Activated CD8-positive, alpha-beta memory T cell treated with anti-CD3 and anti-CD28 coated beads for 48 hours (primary cell): ENCODE data around the gene HMHB1.

Experiments used
- DNase-seq, 3 experiments: peaks; one replicate each; pipeline ENCODE4 v3.0.0-alpha.2; 2020; ENCODE audit warnings: low read depth in 2 of 3, low spot score in 2 of 3

HMHB1 gene

DNA sequence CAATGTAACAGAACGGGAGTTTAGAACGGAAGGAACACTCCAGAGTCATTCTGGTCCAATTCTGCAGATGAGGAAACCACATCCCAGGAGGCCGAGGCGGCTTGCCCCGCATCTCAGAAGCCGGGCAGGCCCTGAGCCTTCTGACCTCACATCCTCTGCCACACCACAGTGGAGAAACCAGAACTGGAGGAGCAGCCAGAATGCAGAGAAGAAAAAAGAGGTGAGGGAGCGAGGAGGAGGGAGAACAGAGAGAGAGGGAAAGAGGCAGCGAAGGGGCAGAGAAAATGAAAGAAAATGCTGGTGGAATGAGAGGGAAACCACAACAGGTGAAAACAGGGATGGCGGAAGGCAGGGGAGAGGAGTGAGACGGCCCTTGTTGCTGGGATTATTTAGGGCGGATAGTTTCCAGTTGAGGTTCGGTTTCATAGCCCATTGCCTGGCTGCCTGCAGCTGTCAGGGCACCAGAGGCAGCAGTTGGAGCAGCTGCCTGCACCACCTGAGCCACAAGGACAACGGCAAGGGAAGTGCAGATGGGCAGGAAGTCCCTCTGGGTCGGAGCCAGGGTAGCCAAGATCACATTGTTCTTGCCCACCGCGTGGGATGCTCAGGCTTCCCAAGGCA, at the start of gene HMHB1:
TSS of gene HMHB1 (plus strand) at position 77 of the 621 bp plus-strand sequence.
- no peak for DNase-seq

DNA sequence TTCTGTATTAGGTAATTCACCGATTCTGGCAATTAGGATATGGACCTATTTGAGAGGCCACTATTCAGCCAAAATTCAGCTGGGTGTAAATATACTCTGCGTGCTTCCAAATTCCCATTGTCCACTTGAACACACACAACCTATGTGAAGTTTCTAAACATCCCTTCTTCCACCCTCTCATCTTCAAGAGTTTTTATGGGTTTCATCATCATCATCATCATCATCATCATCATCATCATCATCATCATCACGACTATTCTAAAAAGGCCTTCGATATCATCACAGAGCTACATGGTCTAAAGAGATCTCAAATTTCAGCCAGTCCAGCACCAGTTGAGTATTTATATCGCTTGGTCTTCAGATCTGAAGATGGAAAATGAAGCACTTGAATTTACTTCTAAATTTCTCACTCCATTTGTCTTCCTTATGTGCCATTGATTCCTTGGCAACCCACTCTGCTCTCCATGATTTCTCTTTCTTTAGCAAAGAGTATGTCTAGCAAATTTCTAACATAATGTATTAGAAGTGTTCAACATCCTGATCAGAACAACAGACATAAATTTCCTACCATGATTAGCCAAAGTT, 49.2 kb upstream of the HMHB1 start:
- DNase-seq: no peak

DNA sequence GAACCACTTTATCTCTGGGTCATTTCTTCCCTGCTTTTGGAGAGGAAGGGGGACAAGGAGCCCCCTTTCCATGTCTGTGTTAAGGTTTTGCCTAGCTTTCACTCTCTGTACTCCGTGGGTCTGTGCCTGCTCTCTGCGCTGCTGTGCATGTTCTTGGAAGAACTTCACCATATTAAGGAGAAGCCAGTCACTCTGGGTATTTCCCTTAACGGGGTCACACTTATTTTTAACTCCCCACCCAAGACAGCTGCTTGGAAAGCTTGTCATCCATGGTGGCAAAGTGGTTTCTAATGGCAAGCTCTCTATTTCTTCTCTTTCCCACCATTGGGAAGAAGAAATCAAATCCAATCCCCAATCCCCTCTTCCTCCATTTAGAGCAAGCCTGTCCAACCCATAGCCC, 44.8 kb upstream of the HMHB1 start:
- DNase-seq: no peak

DNA sequence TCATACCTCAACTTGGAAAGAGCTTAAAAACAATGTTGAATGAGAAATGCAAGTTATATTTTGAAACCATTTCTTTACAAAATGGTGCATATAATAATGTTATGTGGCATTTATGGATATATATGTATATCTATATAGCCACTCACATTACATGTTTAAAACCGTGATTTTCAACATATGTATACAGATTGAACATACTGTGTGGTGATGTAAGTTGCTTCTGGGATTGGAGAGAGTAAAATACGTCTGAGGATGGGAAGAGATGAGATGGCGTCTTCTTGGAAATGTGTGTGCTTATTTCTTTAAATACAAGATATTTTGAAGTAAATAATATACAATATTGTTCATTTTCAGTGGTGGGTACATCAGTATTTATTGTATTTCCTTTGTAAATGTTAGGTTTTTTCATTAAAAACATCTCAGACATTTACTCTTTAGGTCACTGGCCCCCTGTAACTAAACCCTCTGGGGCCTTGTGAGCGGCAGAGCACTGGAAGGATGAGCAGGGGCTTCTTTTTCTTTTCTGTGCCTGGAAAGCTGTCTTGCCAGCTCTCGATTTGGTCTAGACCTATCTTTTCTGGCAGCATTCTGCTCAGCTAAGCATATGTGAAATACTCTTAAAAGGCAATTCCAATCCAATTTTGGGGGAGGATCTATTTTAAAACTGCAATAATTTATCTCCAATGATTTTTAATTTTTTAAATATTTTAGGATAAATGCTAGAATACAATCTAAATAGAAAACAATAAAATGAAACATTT, 42.8 kb upstream of the HMHB1 start:
- no peak for DNase-seq

DNA sequence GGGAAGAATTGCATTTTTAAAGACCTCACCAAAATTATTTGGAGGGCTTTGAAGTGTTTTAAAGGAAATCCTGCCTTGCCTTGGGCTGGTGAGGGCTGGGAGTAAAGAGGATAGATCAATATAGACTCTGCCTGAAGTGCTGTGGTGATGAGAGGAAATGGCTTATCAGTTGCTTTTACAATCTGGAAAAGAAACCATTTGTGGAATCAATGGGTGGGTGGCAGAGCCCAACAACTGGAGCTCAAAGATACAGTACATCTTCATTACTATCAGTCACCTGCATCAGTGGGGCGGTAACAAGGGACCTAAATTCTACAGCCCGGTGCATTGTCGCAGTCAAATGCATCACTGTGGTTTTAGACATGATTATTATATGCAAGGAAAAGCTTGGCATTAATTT, 41.5 kb upstream of the HMHB1 start:
- no peak for DNase-seq

DNA sequence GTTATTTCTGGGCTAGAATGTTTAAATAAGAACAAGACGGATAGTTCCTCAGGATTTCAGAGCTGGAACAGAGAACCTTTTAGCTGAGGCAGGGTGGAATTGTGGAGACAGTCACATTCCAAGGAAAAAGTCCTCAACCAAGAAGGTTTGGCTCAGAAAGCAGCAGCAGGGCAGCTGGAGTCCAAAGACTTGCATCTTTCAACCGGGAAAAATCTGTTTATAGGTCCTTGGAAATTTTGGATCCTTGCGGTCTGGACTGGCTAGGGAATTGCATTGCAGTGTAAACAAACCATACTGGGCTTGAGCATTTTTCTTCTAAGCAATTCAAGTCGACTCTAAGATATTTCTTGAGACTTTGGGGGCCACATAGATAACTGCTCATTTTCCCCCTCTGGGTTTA, 40.8 kb upstream of the HMHB1 start:
- no peak for DNase-seq

DNA sequence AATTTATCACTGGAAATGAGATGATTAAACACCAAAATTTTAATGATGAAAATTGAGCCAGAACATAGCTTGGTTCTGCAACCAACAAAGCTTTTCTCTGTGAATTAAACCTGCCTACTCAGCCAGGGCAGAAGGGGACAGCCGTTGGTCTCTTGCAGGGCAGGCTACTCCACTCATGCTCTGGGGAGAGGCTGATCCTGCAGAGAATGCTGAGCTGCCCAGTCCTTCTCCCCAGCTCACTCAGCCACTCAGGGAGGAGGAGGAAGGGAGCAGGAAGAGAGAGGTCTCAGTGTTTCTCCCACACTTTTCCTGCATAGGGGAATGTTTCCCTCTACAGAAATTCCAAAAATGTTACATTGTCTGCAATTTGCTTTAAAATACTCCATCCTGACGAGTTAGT, 40.4 kb upstream of the HMHB1 start:
- no peak for DNase-seq

DNA sequence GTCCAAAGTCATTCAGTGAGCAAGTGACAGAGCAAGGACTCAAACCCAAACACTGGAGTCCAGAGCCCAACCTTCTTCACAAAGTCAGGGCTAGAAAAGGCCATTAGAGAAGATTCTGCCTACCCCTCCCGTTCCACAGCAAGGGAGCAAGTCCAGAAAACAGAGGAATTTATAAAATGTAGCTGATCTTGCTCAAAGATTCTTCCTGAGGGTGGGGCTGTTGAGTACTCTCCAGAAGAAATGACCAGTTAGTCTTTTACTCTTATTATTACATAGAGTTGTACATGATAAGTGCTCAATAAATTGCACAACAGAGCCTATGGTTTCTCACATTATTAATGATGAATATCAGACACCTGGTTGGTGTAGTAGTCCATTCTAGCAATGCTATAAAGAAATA, 39.3 kb upstream of the HMHB1 start:
- no peak for DNase-seq

DNA sequence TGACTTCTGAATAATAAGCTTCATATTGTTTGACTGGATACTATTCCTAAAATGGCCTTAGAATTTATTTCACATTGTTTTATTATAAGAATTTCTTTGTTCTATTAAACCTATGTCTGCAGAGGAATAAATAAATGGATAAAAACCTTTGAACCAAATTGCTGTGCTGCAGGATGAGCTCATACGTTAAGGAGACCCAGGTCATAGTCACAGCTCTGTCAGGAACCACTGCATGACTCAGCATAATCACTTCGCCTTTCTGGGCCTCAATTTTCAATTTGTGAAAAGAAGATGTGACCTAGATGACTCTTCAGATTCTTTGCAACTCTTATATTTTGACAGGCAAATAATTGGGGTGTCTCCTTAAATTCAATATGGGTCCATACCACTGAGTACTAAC, 36.7 kb upstream of the HMHB1 start:
- no peak for DNase-seq

DNA sequence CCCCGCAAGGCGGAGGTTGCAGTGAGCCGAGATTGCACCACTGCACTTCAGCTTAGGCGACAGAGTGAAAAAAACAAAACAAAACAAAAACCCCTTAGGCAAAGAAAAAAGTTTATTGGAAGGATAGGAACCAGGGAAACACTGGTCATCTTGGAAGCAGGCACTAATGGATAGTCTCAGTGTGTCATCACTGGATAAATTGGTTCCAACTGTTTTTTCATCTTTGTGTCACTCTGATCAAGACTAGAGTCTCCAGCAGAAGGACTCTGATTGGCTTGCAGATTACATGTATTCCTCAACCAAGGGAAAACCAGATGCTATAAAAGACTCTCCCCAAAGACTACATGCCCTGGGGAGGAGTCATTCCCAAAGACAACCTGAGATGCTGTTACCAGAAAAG, 35.0 kb upstream of the HMHB1 start:
- DNase-seq: no peak

DNA sequence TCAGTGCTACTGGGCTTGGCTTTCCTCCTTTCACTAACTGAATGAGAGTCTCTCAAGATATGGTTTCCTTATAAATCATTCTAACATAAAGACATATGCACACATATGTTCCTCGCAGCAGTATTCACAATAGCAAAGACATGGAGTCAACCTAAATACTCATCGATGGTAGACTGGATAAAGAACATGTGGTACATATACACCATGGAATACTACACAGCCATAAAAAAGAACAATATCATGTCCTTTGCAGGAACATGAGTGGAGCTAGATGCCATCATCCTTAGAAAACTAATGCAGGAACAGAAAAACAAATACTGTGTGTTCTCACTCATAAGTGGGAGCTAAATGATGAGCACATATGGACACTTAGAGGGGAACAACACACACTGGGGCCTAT, 32.5 kb upstream of the HMHB1 start:
- no peak for DNase-seq

DNA sequence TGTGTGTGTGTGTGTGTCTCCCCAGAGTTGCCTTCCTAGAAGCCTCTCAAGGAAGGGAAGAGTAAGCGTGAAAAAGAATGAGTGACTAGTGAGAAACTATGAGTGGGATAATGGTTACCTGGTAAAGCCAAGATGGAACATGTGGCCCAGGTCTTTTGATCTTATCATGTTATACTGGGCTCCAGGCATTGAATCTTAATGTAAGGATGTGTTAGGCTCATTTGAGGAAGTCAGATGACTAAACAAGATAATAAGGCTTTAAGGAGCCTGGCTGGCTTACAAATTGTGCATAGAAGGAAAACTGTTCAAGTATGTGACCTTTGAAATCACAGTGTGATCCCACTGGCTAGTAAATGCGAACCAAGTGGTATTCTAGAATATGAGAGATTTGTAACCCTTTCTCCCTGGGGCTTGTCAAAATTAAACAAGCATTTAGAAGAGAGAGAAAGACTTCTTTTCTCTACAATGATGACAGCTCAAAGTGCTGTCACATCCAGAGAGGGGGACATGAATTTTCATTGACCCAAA, 29.9 kb upstream of the HMHB1 start:
- DNase-seq: no peak

DNA sequence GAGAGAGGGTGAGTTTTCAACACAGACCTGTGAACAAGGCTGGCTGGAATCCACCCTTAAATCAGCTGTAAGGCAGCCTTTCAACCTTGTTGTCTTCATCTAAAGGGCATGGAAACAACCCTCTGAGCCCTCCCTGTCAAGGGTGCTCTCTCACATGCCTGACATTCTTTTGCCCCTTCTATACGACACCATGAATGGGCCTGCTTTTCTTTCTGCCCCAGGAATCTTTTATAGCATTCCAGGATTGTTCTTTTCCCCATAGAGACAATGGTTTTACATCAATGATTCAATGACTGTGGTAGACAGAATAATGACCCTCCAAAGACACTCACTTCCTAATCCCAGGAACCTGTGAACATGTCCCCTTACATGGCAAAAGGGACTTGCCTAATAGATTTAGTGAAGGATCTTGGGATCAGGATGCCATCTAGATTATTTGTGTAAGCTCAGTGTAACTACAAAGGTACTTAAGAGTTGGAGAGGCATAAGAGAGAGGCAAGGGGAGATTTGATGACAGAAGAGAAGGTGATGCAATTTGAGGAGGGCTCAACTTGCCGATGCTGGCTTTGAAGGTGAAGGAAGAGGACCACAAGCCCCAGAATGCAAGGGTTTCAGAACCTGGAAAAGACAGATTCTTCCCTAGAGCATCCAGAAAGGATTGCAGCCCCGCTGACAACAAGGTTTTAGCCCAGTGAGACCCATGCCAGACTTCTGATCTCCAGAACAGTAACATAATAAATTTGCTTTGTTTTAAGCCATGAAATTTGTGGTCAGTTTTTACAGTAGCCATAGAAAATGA, 29.2 kb upstream of the HMHB1 start:
- DNase-seq: no peak

DNA sequence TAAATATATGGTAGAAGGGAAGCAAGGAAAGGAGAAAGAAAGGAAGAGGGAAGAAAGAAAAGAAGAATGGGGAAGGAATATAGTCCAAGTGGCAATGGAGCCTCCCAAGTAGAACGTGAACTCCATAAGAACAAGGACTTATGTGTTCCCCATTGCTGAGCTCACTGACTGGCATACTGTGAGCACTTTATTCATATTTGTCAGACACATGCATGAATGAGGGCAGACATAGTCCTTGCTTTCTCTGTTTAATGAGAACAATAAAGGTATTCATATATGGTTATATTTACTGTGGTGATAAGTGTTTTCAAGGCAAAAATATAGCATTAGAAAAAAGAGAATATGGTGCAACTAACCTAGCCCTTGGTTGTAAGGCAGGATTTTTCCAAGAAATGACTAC, 23.6 kb upstream of the HMHB1 start:
- no peak for DNase-seq

DNA sequence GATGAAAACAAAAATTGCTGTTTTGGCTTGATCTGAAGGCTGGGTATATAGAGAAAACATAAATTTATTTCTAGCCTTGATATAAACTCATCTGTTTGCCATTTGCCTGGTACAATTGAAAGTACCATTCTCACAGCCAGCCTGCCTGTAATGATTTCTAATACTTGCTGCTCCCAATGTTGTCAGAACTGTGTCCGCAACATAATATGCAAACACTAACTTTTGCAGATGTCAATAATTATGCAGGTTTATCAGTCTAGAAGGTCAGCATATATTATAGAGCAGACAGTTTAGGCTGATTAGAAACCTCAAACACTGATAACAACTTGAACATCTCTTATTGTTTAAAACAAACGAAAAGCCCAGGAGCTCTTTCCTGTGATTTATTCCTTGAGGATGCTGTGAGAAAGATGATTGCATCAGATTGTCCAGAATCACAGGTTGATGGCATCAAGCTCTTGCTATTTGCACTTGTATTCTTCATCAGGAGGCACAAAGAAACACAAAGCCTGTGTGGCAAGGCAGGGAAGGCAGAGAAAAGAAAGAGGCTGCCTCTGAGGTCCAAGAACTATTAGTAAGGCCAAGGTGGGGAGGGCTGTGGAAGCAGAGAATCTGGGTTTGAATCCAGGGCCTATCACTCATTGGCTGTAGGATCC, 21.4 kb upstream of the HMHB1 start:
- DNase-seq: no peak

DNA sequence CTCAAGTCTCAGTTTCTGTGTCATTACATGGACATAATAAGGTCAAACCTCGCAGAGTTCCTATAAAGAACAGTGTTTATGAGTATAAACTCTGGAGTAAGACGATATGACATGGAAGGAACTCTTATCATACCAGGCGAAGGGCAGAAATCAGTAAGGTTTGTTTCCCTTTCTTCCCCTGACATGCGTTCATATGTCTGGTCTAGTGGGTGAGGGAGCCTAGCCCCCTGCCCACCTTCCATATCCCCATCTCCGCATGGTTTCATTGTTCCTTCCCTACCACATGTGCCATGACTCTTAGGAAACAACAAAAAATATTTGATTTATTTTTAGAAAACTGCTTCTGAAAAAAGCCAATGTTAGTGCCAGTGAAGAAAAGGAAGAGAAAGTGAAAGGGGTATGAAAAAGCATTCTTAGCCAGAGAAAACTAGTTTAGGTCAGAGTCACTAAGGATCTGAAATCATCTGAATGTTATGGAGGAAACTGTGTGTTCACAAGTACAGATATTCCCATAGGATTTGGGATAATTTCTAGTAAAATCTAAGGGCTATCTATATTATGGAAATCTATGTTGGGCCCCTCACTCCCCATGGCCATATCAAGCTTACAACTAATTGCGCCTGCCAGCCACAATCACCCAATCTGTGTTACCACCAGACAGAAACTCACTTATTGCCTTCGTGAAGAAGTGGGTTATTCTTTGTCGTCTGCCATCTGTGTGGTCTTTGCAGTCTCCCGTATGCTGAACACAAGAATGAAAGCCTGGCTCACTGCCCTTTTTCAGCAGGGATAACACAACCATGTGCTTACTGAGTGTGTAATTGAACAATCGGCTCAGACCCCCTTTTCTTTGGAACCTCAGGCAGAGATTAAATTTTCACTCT, 19.9 kb upstream of the HMHB1 start:
- DNase-seq: no peak

DNA sequence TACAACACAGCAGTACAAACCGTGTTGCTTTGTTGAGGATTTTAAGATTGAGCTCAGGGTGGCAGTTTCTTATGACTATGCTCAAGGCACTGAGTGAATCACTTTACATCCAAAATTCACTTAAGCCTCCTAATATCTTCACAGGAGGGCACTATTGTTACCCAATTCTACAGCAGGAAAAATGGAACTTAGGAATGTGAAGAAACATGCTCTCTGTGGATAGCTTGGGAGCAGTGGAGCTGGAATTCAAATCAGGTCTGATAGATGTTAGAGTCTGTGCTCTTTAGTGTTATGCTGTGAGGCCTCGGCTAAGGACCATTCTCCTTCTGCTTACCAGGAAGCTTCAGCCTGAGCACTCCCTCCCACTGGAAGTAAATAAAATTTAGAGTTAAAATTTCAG, 18.7 kb upstream of the HMHB1 start:
- DNase-seq: no peak

DNA sequence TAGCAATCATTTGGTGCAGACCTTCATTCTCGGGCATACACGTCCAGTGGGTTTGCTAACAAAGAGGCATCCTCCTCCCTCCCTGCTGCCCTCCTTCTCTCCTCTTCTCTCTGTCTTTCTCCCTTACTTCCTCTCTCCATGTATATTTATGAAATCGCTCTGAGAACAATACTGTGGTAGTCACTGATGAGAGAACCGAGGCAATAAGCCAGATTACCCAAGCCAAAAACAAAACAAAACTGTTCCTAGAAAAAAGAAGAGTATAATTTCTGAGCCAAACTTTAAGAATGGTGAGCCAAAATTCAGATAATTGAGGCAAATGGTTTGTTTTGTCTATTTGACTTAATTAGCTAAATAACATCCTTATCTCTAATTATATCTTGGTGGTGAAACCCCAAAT, 15.8 kb upstream of the HMHB1 start:
- DNase-seq: no peak

DNA sequence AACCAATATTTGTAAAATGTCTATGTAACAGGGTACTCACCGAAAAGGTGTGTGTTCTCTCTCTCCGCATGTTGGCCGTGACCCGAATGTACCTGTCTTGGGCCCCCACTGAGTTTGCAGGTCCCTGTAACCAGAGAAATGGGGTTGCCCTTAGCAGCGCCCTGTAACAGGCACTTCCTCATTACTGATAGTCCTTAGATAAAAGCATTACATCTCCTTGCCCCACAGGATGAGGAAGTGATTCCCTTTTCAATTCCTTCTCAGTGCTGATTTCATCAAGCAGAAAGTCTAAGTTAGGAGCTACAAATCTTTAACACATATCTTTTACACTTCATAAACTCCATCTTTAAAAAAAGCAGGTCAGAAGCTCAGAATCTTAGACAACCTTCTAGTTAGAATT, 15.2 kb upstream of the HMHB1 start:
- DNase-seq: no peak

DNA sequence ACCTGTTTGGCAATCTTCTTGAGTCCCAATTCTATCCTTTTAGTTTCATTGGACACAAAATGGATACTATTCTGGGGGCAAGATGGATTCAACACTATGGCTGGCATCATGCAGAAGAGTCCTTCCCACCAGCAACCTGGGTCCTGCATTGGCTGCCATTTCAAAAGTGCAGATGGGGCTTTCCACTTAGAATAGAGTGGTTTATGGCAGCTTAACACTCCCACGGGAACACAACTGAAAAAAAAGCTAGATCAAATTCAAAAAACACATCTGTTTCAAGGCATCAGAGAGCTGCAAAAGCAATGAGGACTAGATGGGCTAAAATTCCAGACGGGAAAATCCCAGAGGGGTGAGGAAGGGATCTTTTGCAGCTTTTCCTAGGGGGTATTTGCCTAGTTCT, 11.2 kb upstream of the HMHB1 start:
- no peak for DNase-seq
